ENCODE data around the gene ZNF267.
"Not testable (repeated sequence)": the region's sequence is repeated elsewhere in the genome, so short reads cannot be mapped to it uniquely, and the experiment has no call there.

The ZNF267 gene

GRCh38 chr16:31877876-31878642 lies 4.5 kb downstream of the ZNF267 start:
- in situ Hi-C loops (cut with HindIII; ENCODE audit: low sequenced_read_pairs) = no loop called here
- no peak overlapping the region for H3K4me3 ChIP-seq (ENCODE audit: low read depth, low read length)
- DNase-seq (ENCODE audit: low read depth, low spot score) = no peak
- TF ChIP-seq CTCF (IDR thresholded peaks at IDR 0.05; ENCODE audit: low read depth, low read length) = no peak

- DNase-seq (ENCODE audit: low read depth, low spot score) = no peak
- H3K4me3 ChIP-seq (ENCODE audit: low read depth, low read length) = no peak overlapping the region
- no peak for TF ChIP-seq CTCF (IDR thresholded peaks at IDR 0.05; ENCODE audit: low read depth, low read length)
- in situ Hi-C loops (cut with HindIII; ENCODE audit: low sequenced_read_pairs) = no loop called here
These were observed 6.3 kb downstream of the ZNF267 start for GRCh38 chr16:31879937-31880321.

- peak; percentile 86 for DNase-seq (ENCODE audit: low read depth, low spot score)
- no peak overlapping the region for H3K4me3 ChIP-seq (ENCODE audit: low read depth, low read length)
- in situ Hi-C loops (cut with HindIII; ENCODE audit: low sequenced_read_pairs) = no loop called here
- TF ChIP-seq CTCF (IDR thresholded peaks at IDR 0.05; ENCODE audit: low read depth, low read length) = no peak
These were observed 6.8 kb downstream of the ZNF267 start for GRCh38 chr16:31880322-31880979.

- no peak for TF ChIP-seq CTCF (IDR thresholded peaks at IDR 0.05; ENCODE audit: low read depth, low read length)
- in situ Hi-C loops (cut with HindIII; ENCODE audit: low sequenced_read_pairs) = no loop called here
These were observed 12.6 kb downstream of the ZNF267 start for GRCh38 chr16:31886227-31886626.

GRCh38 chr16:31888735-31889134 lies 15.1 kb downstream of the ZNF267 start:
- DNase-seq (ENCODE audit: low read depth, low spot score) = no peak

More at GRCh38 chr16:31886227-31886626, 12.6 kb downstream of the ZNF267 start:
- H3K4me3 ChIP-seq (ENCODE audit: low read depth, low read length) = no peak overlapping the region
- DNase-seq (ENCODE audit: low read depth, low spot score) = no peak

GRCh38 chr16:31892111-31892510 lies 18.5 kb downstream of the ZNF267 start:
- H3K4me3 ChIP-seq (ENCODE audit: low read depth, low read length); DNase-seq (ENCODE audit: low read depth, low spot score); in situ Hi-C loops (cut with HindIII; ENCODE audit: low sequenced_read_pairs): not testable (repeated sequence)

More at GRCh38 chr16:31888735-31889134, 15.1 kb downstream of the ZNF267 start:
- no peak overlapping the region for H3K4me3 ChIP-seq (ENCODE audit: low read depth, low read length)
- in situ Hi-C loops (cut with HindIII; ENCODE audit: low sequenced_read_pairs) = no loop called here
- TF ChIP-seq CTCF (IDR thresholded peaks at IDR 0.05; ENCODE audit: low read depth, low read length) = no peak

GRCh38 chr16:31893824-31894223 lies 20.2 kb downstream of the ZNF267 start:
- in situ Hi-C loops (cut with HindIII; ENCODE audit: low sequenced_read_pairs) = no loop called here
- no peak overlapping the region for H3K4me3 ChIP-seq (ENCODE audit: low read depth, low read length)
- no peak for DNase-seq (ENCODE audit: low read depth, low spot score)
- TF ChIP-seq CTCF (IDR thresholded peaks at IDR 0.05; ENCODE audit: low read depth, low read length) = no peak
